Heart left ventricle (tissue), 13 donors: ENCODE data around the gene GPR107.

Source experiments
- POLR2A ChIP-seq, 2 donors: fragments of 450-650 bp; IDR thresholded peaks; one replicate each; pipeline ENCODE4 v1.6.1; 2017; ENCODE audit warnings: antibody characterized with exemption in 2 of 2, mild to moderate bottlenecking in 2 of 2, moderate library complexity in 2 of 2
- TF ChIP-seq, protein P1 (sequence below), 12 donors: fragments of 200-600 bp; sonication (generic) in 4 of 12; IDR thresholded peaks; one replicate each; pipeline versions ENCODE4 v1.5.0 to v1.8.0; 2018 to 2022; ENCODE audit warnings: antibody characterized with exemption in 12 of 12, mild to moderate bottlenecking in 5 of 12
- donor health status: ischemic (EF 13 %, LVEDD 7.1; RV severe dilation, severe dysfunction).
- donor health status: DM: no; HTN: yes; CAD: no.
- donor health status: DM: no; HTN: no; CAD: no.
- donor health status: ischemic (EF 25% LVEDD 6.9; RV normal size, moderate dysfunction).
- donor health status: ischemic (EF 25% LVEDD 5.7; RV mildly dilated, moderate dysfunction).
- donor health status: ischemic (EF 35%, LVEDD 5.7; RV mildly dilated, moderate dysfunction).
- donor health status: nonischemic (EF 11% LVEDD 7.7; RV severe dilation, severe dysfunction).
- donor health status: DM: yes; HTN: yes; CAD: no.
- donor health status: PGD.
- donor health status: ischemic (EF 29% LVEDD 5.4; RV normal size, mild dysfunction).
- donor health status: nonischemic (EF 23%, LVEDD 6.1; RV moderate dilation, normal function).

DNA sequence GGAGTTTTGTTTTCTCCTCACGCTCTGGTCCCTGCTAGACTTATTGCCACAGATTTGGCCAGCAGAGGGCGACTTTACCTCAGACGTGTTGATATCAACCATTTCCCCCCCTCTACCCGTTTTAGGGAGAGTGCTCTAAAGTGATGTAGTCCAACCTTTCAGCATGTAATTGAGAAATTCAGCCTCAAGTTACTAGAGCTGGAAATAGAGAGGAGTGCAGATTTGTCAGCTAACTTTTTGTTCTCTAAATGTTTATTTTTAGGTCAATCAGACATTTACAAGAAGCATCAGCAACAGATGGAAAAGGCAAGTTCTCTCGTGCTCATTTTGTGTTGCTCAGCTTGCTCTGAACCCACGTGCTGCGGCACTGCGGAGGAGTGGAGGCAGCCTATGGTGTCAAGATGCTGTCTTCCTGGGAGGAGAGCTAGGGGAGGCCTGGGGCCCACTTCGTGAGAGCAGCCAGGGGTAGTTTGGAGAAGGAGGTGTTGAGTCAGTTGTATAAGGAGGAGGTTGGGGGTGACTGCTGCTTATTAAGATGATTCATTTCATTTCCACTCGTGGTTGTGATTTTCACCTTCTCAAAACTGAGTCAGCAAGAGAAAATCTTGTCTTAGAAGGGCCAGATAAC is 53.6 kb downstream of the GPR107 start:
- TF ChIP-seq, protein P1, sequence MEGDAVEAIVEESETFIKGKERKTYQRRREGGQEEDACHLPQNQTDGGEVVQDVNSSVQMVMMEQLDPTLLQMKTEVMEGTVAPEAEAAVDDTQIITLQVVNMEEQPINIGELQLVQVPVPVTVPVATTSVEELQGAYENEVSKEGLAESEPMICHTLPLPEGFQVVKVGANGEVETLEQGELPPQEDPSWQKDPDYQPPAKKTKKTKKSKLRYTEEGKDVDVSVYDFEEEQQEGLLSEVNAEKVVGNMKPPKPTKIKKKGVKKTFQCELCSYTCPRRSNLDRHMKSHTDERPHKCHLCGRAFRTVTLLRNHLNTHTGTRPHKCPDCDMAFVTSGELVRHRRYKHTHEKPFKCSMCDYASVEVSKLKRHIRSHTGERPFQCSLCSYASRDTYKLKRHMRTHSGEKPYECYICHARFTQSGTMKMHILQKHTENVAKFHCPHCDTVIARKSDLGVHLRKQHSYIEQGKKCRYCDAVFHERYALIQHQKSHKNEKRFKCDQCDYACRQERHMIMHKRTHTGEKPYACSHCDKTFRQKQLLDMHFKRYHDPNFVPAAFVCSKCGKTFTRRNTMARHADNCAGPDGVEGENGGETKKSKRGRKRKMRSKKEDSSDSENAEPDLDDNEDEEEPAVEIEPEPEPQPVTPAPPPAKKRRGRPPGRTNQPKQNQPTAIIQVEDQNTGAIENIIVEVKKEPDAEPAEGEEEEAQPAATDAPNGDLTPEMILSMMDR (IDR thresholded peaks at IDR 0.05): peak; percentile 69 to 86 (median 80)
- TF ChIP-seq POLR2A (IDR thresholded peaks at IDR 0.05): no peak
